Endodermal cell (in vitro differentiated cells): ENCODE results near the gene ITGA5. TPM values are rescaled to one million over a fixed set of nuclear protein-coding genes. Genes with fewer than 3 reads are reported as not detected.
"Not testable (repeated sequence)": the region's sequence is repeated elsewhere in the genome, so short reads cannot be mapped to it uniquely, and the experiment has no call there.

ENCODE experiments used
- DNase-seq: peaks from one replicate; pipeline ENCODE4 v3.0.0-alpha.2; 2017
- H3K27ac ChIP-seq: 2 replicates; pipeline ENCODE4 v1.5.1; 2013; ENCODE audit warnings: mild to moderate bottlenecking, low read depth, low read length, moderate library complexity
- H3K27me3 ChIP-seq: 2 replicates; pipeline ENCODE4 v1.6.1; 2013; ENCODE audit warnings: mild to moderate bottlenecking, low read length, moderate library complexity; ENCODE audit not compliant: insufficient read depth, control insufficient read depth, poor library complexity, severe bottlenecking
- H3K36me3 ChIP-seq: 2 replicates; pipeline ENCODE4 v1.7.0; 2013; ENCODE audit warnings: mild to moderate bottlenecking, low read length, moderate library complexity; ENCODE audit not compliant: control insufficient read depth, insufficient read depth
- H3K4me1 ChIP-seq: one replicate; pipeline ENCODE4 v1.7.0; 2013; ENCODE audit warnings: low read length; ENCODE audit not compliant: control insufficient read depth, insufficient read depth
- H3K4me3 ChIP-seq: 2 replicates; pipeline ENCODE4 v1.5.1; 2013; ENCODE audit warnings: mild to moderate bottlenecking, low read length, moderate library complexity
- H3K9ac ChIP-seq: 2 replicates; pipeline ENCODE4 v1.6.1; 2013; ENCODE audit warnings: mild to moderate bottlenecking, low read length, moderate library complexity; ENCODE audit not compliant: poor library complexity, severe bottlenecking; ENCODE audit errors: extremely low read depth
- H3K9me3 ChIP-seq: 2 replicates; pipeline ENCODE4 v1.6.1; 2013; ENCODE audit warnings: mild to moderate bottlenecking, low read length, moderate library complexity; ENCODE audit not compliant: control insufficient read depth
- H3K27ac Mint-ChIP-seq: 2 replicates; pipeline ENCODE4 v1.8.0; 2020; ENCODE audit warnings: mixed read lengths
- H3K27me3 Mint-ChIP-seq: 2 replicates; pipeline ENCODE4 v1.8.0; 2021; ENCODE audit warnings: mild to moderate bottlenecking, mixed read lengths; ENCODE audit not compliant: insufficient read depth
- H3K36me3 Mint-ChIP-seq: 2 replicates; pipeline ENCODE4 v1.8.0; 2020; ENCODE audit warnings: low read depth, mixed read lengths
- H3K4me1 Mint-ChIP-seq: 2 replicates; pipeline ENCODE4 v1.8.0; 2020; ENCODE audit warnings: mixed read lengths
- H3K4me3 Mint-ChIP-seq: 2 replicates; pipeline ENCODE4 v1.8.0; 2020; ENCODE audit warnings: mild to moderate bottlenecking, moderate library complexity, mixed read lengths
- H3K9me3 Mint-ChIP-seq: 2 replicates; pipeline ENCODE4 v1.8.0; 2020; ENCODE audit warnings: mild to moderate bottlenecking, mixed read lengths
- WGBS, 2 experiments: methylation state at CpG; one replicate each; pipeline versions ENCODE4 v1.1.5 to v1.1.7; 2013; ENCODE audit warnings: missing lambda C conversion rate in 2 of 2, mixed read lengths in 1 of 2; ENCODE audit not compliant: insufficient coverage in 1 of 2, insufficient read length in 1 of 2; 5-methylcytosine and 5-hydroxymethylcytosine counted together
- total RNA-seq, 2 donors: library from RNA; stranded (reverse); fragmentation: NEBNext Ultra II Directional in 1 of 2; extraction: Animal tissue kit (Norgen Biotek cat#: 25700) in 1 of 2; gene quantifications; 2 replicates in 1 of 2; 3 replicates in 1 of 2; pipeline ENCODE4 v1.2.1, GENCODE V29; 2021
- TF ChIP-seq, protein P1 (sequence below): fragments of 200-600 bp; sonication (generic); conservative IDR thresholded peaks from 2 replicates; pipeline ENCODE4 v1.5.0; 2021; ENCODE audit warnings: antibody characterized with exemption, mild to moderate bottlenecking

Gene ITGA5
- total RNA-seq, 2 donors from 2014 or later = 189 to 243 TPM

DNA sequence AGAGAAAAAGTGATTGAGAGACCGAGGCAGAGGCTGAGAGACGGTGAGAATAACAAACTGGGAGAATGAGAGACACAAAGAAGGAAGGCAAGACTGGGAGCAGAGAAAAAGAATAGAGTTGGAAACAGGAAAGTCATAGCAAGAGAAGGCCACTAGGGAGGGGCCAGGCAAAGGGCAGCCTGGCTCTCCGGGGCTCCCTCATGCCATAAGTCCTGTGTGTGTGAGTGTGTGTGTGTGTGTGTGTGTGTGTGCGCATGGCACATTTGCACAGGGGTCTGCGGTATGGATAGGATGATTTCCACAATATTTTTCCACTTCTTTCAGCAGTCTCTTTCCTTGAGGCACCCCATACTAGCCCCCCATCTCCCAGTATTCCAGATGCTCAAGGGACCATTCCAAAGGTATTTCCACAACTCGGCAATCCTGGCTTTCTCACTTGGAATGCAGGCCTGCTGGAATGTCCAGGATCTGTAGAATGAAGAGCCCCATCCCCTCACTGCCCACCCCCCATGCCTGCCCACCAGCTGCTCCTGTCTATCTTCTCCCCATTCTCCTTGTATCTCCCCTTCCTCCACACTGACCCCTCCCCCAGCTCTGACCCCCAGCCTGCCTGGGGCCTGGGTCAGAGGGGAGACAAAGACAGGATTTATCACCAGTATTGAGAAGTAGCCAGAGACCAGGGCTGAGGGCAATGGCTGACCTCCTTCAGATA is 63.8 kb downstream of the ITGA5 start:
- Mint-ChIP-seq H3K36me3 (peaks cover 8% of the 10 kb centered on the region), H3K27me3 (no peaks in the 10 kb centered on the region), H3K9me3 (no peaks in the 10 kb centered on the region), H3K27ac (peak overlapping the region; percentile 88), H3K4me1 (peaks cover 43% of the 10 kb centered on the region), H3K4me3 (no peak overlapping the region)
- Histone ChIP-seq H3K36me3 (peaks cover 14% of the 10 kb centered on the region), H3K9ac (no peak overlapping the region), H3K27me3 (no peaks in the 10 kb centered on the region), H3K9me3 (no peaks in the 10 kb centered on the region), H3K4me3 (no peak overlapping the region), H3K4me1 (peaks cover 41% of the 10 kb centered on the region), H3K27ac (peak overlapping the region; percentile 86)
- TF ChIP-seq, protein P1, sequence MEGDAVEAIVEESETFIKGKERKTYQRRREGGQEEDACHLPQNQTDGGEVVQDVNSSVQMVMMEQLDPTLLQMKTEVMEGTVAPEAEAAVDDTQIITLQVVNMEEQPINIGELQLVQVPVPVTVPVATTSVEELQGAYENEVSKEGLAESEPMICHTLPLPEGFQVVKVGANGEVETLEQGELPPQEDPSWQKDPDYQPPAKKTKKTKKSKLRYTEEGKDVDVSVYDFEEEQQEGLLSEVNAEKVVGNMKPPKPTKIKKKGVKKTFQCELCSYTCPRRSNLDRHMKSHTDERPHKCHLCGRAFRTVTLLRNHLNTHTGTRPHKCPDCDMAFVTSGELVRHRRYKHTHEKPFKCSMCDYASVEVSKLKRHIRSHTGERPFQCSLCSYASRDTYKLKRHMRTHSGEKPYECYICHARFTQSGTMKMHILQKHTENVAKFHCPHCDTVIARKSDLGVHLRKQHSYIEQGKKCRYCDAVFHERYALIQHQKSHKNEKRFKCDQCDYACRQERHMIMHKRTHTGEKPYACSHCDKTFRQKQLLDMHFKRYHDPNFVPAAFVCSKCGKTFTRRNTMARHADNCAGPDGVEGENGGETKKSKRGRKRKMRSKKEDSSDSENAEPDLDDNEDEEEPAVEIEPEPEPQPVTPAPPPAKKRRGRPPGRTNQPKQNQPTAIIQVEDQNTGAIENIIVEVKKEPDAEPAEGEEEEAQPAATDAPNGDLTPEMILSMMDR = peak; percentile 62
- 58 to 73% methylated on average over 4 to 5 of the region's 6 CpGs for WGBS, 2 experiments
- peak; percentile 72 for DNase-seq

DNA sequence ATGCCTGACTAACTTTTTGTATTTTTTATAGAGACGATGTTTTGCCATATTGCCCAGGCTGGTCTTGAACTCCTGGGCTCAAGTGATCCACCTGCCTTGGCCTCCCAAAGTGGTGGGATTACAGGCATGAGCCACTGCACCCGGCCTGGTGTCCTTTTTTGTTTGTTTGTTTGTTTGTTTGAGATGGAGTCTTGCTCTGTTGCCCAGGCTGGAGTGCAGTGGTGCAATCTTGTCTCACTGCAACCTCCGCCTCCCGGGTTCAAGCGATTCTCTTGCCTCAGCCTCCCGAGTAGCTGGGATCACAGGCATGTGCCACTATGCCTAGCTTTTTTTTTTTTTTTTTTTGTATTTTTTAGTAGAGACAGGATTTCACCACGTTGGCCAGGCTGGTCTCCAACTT is 64.8 kb downstream of the ITGA5 start:
- Histone ChIP-seq H3K36me3 (peaks cover 23% of the 10 kb centered on the region), H3K4me1 (peaks cover 41% of the 10 kb centered on the region)
- Mint-ChIP-seq H3K36me3 (peaks cover 16% of the 10 kb centered on the region), H3K4me1 (peaks cover 46% of the 10 kb centered on the region)
- not testable (repeated sequence) for H3K4me3 Mint-ChIP-seq, H3K27me3 ChIP-seq, H3K4me3 ChIP-seq, DNase-seq, H3K9me3 Mint-ChIP-seq, H3K9ac ChIP-seq, H3K27ac Mint-ChIP-seq, H3K27me3 Mint-ChIP-seq, H3K9me3 ChIP-seq, H3K27ac ChIP-seq
- 89 to 100% methylated on average over 1 to 7 of the region's 7 CpGs for WGBS, 2 experiments

DNA sequence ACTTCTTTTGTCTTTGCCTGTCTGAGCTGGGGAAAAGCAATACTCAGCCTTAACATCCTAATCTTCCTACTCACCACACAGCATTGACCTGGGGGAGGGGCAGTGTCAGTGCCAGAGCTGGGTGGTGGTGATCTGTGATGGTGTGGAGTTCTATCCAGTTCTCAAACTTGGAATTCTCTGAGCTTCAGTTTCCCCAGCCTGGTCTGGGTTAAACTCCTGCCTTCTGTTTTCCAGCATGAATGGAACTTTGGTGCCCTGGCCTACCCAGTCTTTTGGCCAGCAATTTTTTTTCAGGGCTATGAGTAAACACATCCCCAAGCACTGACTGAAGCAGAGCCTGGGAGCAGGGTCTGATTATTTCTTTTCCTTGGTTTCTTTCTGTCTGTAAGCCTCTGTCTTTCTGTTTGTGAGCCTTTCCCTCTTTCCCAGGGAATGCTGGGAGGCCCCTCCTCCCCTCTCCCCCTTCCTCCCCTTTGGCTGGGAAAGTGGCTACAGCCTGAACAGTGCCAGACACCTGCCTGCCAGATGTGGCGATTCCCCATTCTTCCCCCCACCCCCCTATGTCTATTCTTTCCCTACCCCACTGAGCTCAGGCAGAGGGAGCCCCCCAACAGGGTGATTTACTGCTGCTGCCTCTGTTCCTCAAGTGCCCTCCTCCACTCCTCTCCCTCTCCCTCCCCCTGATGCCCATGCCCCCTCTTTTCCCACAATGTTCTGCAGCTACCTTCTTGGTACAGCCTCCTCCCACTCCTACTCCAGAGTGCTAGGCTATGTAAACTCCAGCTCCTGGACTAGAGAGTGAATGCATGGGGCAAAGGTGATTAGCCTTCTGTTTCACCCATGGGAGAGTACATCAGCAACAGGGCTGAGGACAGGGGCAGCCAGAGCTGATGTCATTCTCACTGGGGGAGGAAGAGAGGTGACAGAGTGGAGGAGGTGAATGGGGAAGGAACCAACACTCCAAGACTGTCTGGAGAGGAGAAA is 65.9 kb downstream of the ITGA5 start:
- H3K36me3 Mint-ChIP-seq = peaks cover 22% of the 10 kb centered on the region
- Histone ChIP-seq H3K4me1 (peaks cover 45% of the 10 kb centered on the region), H3K27ac (peak overlapping the region; percentile 97), H3K27me3 (no peaks in the 10 kb centered on the region), H3K9me3 (no peaks in the 10 kb centered on the region), H3K9ac (peak overlapping the region; percentile 0), H3K4me3 (peak overlapping the region; percentile 53), H3K36me3 (peaks cover 29% of the 10 kb centered on the region)
- H3K4me3 Mint-ChIP-seq = peak overlapping the region; percentile 56
- no peaks in the 10 kb centered on the region for H3K27me3 Mint-ChIP-seq
- peak overlapping the region; percentile 93 for H3K27ac Mint-ChIP-seq
- DNase-seq = peak; percentile 78
- TF ChIP-seq, protein P1 = no peak
- H3K4me1 Mint-ChIP-seq = peaks cover 46% of the 10 kb centered on the region
- 30% methylated on average over 1 of the region's 1 CpG; no CpG with 5 or more reads in 1 of the 2 experiments for WGBS, 2 experiments
- H3K9me3 Mint-ChIP-seq = no peaks in the 10 kb centered on the region
